MCF 10A (cell line): Measurements from ENCODE around the gene KDM4C. TPM values are rescaled to one million over a fixed set of nuclear protein-coding genes. Genes with fewer than 3 reads are reported as not detected.

Source experiments
- BruUV-seq: library from RNA; stranded (reverse); fragments of 400-500 nt; replicated peaks from 2 replicates; lab custom pipeline; 2021; lab: Mats Ljungman, UMichigan
- CTCF ChIA-PET: fragments of 300-600 bp; sonication (Branson Sonifier 250); formaldehyde crosslinking; extraction: SDS; loops from one replicate; lab custom pipeline; 2021; ENCODE audit warnings: antibody characterized with exemption, inconsistent platforms; lab: Yijun Ruan, JAX
- POLR2A ChIA-PET: fragments of 300-600, 350-650 bp; sonication (Branson Sonifier 250); formaldehyde crosslinking; extraction: SDS; loops from one replicate; lab custom pipeline; 2020; ENCODE audit warnings: antibody characterized with exemption, inconsistent platforms; lab: Yijun Ruan, JAX
- DNase-seq: peaks from one replicate; pipeline ENCODE4 v3.0.0-alpha.2; 2018; ENCODE audit not compliant: unreplicated experiment
- H3K27ac Mint-ChIP-seq: one replicate; pipeline ENCODE4 v1.8.0; 2022; ENCODE audit warnings: mild to moderate bottlenecking, low read depth, mixed read lengths; ENCODE audit not compliant: unreplicated experiment
- H3K27me3 Mint-ChIP-seq: one replicate; pipeline ENCODE4 v1.8.0; 2022; ENCODE audit warnings: mixed read lengths; ENCODE audit not compliant: insufficient read depth, unreplicated experiment
- H3K36me3 Mint-ChIP-seq: one replicate; pipeline ENCODE4 v1.8.0; 2022; ENCODE audit warnings: mild to moderate bottlenecking, moderate library complexity, mixed read lengths; ENCODE audit not compliant: insufficient read depth, unreplicated experiment
- H3K4me1 Mint-ChIP-seq: one replicate; pipeline ENCODE4 v1.8.0; 2022; ENCODE audit warnings: mixed read lengths; ENCODE audit not compliant: insufficient read depth, unreplicated experiment
- H3K4me3 Mint-ChIP-seq: one replicate; pipeline ENCODE4 v1.8.0; 2022; ENCODE audit warnings: mild to moderate bottlenecking, moderate library complexity, mixed read lengths; ENCODE audit not compliant: unreplicated experiment
- H3K9me3 Mint-ChIP-seq: one replicate; pipeline ENCODE4 v1.8.0; 2022; ENCODE audit warnings: mixed read lengths; ENCODE audit not compliant: unreplicated experiment
- CTCF ChIP-seq: fragments of 200-600 bp; IDR thresholded peaks from one replicate; pipeline ENCODE4 v1.8.0; 2022; ENCODE audit warnings: antibody characterized with exemption, mild to moderate bottlenecking; ENCODE audit not compliant: unreplicated experiment
- intact Hi-C: fragments of 100-400 bp; cut with micrococcal nuclease; formaldehyde crosslinking; loops from 2 replicates; pipeline ENCODE4 v1.14.1; 2022
- total RNA-seq: library from RNA; stranded (reverse); gene quantifications from 2 replicates; pipeline ENCODE4 v1.2.3, GENCODE V29; 2022

Gene KDM4C
- total RNA-seq, 1 experiment from 2014 or later, result 29.5 TPM

DNA sequence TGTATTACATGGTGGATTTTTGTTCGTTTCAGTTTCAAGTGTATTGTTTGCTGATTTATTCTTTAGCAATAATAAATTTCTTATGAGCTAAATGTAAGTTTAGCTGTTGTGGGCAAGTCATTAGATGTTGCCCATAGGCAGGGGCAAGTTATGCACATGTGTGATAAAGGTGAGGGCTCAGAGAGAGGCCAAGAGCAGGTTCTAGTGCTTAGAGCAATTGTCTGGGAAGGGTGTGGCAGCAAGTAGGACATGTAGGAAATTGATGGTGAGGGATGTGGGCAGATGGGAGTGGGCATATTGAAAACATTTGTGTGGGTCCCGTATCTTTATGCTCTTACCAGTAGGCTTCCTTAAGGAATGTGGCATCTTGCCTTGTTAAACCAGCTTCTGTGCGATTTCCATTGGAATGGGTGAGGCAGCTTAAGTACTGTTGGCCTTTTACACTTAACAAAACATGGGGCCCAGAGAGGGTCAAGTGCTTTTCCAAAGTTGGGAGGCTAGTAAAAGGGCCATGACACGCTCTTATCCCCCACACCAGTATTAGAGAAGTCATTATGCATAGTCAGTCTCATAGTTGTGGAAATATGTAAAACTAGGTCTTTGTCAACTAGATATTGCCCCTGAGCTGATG, 60.6 kb downstream of the KDM4C start:
- no peak for TF ChIP-seq CTCF
- no peak overlapping the region for H3K4me3 Mint-ChIP-seq
- H3K36me3 Mint-ChIP-seq, result peaks cover 13% of the 10 kb centered on the region
- ChIA-PET CTCF (interaction anchor here (0.6 to 4.3 kb wide), 2 partner anchors 9 to 236 kb away, joined by 3 to 29 read pairs; no protein-coding TSS in a partner anchor), POLR2A (interaction anchor here (1.4 kb wide), 1 partner anchor 59 kb away, joined by 4 read pairs; no protein-coding TSS in a partner anchor)
- intact Hi-C loops, result no loop called here
- no TSS peak for BruUV-seq
- H3K27ac Mint-ChIP-seq, result no peak overlapping the region
- no peaks in the 10 kb centered on the region for H3K9me3 Mint-ChIP-seq
- DNase-seq, result no peak
- H3K27me3 Mint-ChIP-seq, result no peaks in the 10 kb centered on the region
- no peaks in the 10 kb centered on the region for H3K4me1 Mint-ChIP-seq

DNA sequence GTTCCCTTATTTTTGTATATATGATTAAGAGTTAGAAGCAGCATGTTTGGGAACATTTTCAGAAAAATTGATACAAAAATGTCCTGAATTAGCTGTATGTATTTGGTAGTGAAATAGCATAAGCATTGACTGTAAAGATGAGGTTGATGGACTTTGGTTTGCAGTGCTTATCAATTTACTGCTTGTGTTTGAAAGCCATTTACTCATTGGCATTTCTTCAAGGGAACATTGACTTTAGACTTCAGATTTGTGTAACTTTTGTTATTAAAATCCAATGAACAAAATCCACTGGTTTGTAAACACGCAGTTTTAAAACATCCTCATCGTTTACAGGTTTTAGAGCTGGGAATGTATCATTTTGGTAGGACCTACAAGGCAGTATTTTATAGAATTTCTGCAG, 61.3 kb downstream of the KDM4C start:
- no peak overlapping the region for H3K27ac Mint-ChIP-seq
- no peaks in the 10 kb centered on the region for H3K9me3 Mint-ChIP-seq
- no peaks in the 10 kb centered on the region for H3K4me1 Mint-ChIP-seq
- no peak for TF ChIP-seq CTCF
- BruUV-seq, result no TSS peak
- ChIA-PET CTCF (interaction anchor here (0.6 to 4.3 kb wide), 3 partner anchors 8 to 237 kb away, joined by 3 to 29 read pairs (median 3); no protein-coding TSS in a partner anchor), POLR2A (interaction anchor here (0.7 to 1.4 kb wide), 2 partner anchors 59 to 1195 kb away, joined by 3 to 4 read pairs; no protein-coding TSS in a partner anchor)
- intact Hi-C loops, result no loop called here
- H3K27me3 Mint-ChIP-seq, result no peaks in the 10 kb centered on the region
- peaks cover 13% of the 10 kb centered on the region for H3K36me3 Mint-ChIP-seq
- no peak for DNase-seq
- H3K4me3 Mint-ChIP-seq, result no peak overlapping the region

- no TSS peak for BruUV-seq
- CTCF ChIA-PET, result interaction anchor here (0.8 to 4.3 kb wide), 3 partner anchors 7 to 142 kb away, joined by 3 to 29 read pairs (median 3); no protein-coding TSS in a partner anchor
These were observed 61.8 kb downstream of the KDM4C start for GRCh38 chr9:6819529-6819928.

More at GRCh38 chr9:6819529-6819928, 61.8 kb downstream of the KDM4C start:
- no peak overlapping the region for H3K27ac Mint-ChIP-seq
- no peak overlapping the region for H3K4me3 Mint-ChIP-seq
- intact Hi-C loops, result no loop called here
- no peaks in the 10 kb centered on the region for H3K9me3 Mint-ChIP-seq
- peaks cover 16% of the 10 kb centered on the region for H3K36me3 Mint-ChIP-seq
- H3K27me3 Mint-ChIP-seq, result no peaks in the 10 kb centered on the region
- DNase-seq, result no peak
- POLR2A ChIA-PET, result interaction anchor here (0.7 to 1.4 kb wide), 2 partner anchors 60 to 1194 kb away, joined by 3 to 4 read pairs; no protein-coding TSS in a partner anchor
- H3K4me1 Mint-ChIP-seq, result no peaks in the 10 kb centered on the region
- TF ChIP-seq CTCF, result no peak
